ENCODE measurements around the gene LACTB.

LACTB gene

DNA sequence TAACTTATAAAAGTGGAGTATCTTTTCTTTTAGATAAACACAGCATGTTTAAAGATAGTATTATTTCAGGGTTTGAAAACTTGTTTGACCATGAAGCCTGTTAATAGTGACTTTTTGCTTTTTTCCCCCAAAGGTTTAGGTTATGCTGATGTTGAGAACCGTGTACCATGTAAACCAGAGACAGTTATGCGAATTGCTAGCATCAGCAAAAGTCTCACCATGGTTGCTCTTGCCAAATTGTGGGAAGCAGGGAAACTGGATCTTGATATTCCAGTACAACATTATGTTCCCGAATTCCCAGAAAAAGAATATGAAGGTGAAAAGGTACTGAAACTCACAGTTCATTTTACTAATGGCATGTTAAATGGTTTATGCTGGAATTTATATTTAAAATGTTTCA lies 5.1 kb downstream of the LACTB start:
- no peak for DNase-seq (ENCODE audit: low read depth in 2 of 2)

- DNase-seq (ENCODE audit: low read depth in 2 of 2), result no peak
Observed at GRCh38 chr15:63133786-63134185, 12.1 kb downstream of the LACTB start.

- DNase-seq (ENCODE audit: low read depth in 2 of 2), result no peak
Observed at GRCh38 chr15:63134245-63134985, 12.8 kb downstream of the LACTB start.

DNA sequence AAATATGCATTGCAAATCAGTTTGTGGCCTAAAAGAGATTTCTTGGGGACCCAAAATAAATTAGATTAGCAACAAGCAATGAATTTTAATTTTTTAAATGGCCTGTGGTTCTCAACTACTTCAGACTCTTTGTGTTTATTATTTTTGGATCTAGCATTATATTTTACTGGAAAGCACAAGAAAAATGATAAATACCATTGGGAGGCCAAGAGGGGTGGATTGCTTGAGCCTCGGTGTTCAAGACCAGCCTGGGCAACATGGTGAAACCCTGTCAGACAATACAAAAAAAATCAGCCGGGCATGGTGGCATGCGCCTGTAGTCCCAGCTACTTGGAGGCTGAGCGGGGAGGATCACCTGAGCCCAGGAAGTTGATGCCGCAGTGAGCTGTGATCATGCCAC lies 13.6 kb downstream of the LACTB start:
- no peak for DNase-seq (ENCODE audit: low read depth in 2 of 2)

DNA sequence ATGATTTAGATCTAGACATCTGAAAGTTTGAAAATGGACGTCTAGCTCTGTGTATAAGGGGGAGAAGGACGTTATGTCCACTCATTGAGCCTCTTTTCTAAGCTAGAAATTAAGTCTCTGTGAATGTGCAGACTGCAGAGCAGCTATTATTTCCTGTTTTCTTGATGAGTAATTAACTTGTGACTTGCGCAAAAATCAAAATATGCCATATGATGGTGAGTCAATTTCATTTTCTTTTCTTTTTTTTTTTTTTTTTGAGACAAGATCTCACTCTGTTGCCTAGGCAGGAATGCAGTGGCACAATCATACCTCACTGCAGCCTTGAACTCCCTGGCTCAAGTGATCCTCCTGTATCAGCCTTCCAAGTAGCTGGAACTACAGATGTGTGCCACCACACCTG lies 14.1 kb downstream of the LACTB start:
- no peak for DNase-seq (ENCODE audit: low read depth in 2 of 2)

DNA sequence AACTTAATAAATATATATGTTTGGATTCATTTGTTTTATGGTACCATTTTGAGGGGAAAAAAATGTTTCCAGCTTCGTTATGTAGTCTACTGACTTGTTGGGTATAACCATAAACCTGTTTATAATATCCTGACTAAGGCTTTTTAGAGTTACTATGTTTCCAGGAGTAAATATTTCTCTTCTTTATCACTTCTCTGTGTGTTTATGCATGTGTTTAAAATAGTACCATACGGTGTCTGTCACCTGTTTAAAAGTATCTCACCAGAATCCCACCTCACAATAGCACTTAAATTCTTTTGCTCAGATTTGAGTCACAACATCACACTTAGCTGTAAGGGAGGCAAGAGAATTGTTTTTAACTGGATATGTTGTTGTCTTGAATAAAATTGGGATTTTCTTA lies 15.1 kb downstream of the LACTB start:
- no peak for DNase-seq (ENCODE audit: low read depth in 2 of 2)

- no peak for DNase-seq (ENCODE audit: low read depth in 2 of 2)
Observed at GRCh38 chr15:63140936-63141335, 19.3 kb downstream of the LACTB start.

GRCh38 chr15:63145426-63145825 lies 23.8 kb downstream of the LACTB start:
- DNase-seq (ENCODE audit: low read depth in 2 of 2), result no peak

DNA sequence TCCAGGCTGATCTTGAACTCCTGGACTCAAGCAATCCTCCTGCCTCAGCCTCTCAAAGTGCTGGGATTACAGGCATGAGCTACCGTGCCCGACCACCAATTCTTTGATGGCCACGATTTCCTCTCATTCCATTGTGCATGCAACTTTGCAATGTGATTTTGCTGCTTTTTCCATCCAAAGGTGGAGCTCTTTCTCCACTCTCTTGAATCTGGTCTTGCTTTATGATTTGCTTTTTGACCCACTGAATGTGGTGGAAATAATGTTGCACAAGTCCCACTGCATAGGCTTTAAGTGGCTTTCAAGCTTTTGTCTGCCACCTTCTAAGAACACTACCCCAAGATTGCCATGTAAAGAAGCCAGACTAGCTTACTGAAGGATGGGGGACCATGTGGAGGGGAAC lies 25.0 kb downstream of the LACTB start:
- DNase-seq (ENCODE audit: low read depth in 2 of 2), result no peak

DNA sequence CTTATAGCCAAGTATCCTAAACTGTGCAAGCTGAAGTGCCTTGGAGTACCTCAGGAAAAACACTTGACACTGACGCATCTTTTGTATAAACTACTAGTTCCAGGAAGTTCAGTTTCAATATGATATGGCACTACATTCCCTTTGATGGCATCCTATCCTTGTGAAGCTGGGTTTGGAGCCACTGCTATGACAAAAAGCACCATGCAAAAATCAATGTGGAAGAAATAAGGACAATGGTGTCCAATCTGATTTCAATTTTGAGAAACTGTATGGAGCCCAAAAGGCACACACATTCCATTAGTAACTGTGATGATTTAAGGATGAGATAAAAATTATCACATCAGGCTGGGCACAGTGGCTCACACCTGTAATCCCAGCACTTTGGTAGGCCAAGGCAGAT lies 30.0 kb downstream of the LACTB start:
- DNase-seq (ENCODE audit: low read depth in 2 of 2), result no peak

GRCh38 chr15:63155486-63155885 lies 33.8 kb downstream of the LACTB start:
- no peak for DNase-seq (ENCODE audit: low read depth in 2 of 2)

GRCh38 chr15:63156086-63156710 lies 34.5 kb downstream of the LACTB start:
- no peak for DNase-seq (ENCODE audit: low read depth in 2 of 2)

DNA sequence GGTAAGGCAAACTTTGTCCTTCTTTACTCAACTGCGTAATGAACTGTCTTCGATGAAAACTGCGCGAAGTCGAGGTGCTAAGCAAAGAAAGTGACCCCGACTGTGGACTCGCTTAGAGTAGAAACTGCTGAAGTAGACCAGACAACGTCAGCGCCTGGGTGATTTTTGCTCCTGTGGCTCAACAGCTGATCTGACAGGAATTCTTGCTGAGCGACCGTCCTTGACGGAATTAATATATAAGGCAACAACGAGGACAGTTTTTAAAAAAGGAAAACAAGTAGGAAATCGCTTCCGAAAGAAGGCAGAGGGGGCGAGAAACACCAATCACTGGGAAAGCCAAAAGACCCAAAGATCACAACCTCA lies 35.1 kb downstream of the LACTB start:
- DNase-seq (ENCODE audit: low read depth in 2 of 2), result no peak

GRCh38 chr15:63157118-63157843 lies 35.6 kb downstream of the LACTB start, which contains the start of gene RPS27L:
Gene RPS27L (minus strand): TSS chr15:63157477. CDS start chr15:63157405, 72 bp downstream.
- peak; percentile 63 to 70 for DNase-seq (ENCODE audit: low read depth in 2 of 2)

GRCh38 chr15:63157891-63158431 lies 36.3 kb downstream of the LACTB start:
- no peak for DNase-seq (ENCODE audit: low read depth in 2 of 2)

GRCh38 chr15:63160638-63161037 lies 39.0 kb downstream of the LACTB start:
- DNase-seq (ENCODE audit: low read depth in 2 of 2), result no peak

DNA sequence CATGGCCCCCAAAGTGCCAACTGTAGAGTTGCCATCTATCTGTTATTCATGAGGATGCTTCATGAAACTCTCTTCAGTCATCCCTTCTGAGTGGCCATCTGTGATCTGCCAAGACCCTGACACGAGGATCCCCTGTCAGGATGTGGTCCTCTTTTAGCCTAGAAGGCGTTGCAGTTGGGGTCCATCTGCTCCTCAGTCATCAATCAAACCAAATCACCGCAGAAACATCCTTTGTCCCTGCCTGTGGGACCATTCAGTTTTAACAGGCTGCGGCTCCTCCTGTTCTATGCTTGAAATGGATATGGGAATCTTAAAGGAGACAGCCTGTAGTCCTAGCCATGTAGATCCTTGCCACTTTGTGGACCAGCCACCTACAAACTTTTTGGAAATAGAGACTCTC lies 41.6 kb downstream of the LACTB start:
- no peak for DNase-seq (ENCODE audit: low read depth in 2 of 2)

DNA sequence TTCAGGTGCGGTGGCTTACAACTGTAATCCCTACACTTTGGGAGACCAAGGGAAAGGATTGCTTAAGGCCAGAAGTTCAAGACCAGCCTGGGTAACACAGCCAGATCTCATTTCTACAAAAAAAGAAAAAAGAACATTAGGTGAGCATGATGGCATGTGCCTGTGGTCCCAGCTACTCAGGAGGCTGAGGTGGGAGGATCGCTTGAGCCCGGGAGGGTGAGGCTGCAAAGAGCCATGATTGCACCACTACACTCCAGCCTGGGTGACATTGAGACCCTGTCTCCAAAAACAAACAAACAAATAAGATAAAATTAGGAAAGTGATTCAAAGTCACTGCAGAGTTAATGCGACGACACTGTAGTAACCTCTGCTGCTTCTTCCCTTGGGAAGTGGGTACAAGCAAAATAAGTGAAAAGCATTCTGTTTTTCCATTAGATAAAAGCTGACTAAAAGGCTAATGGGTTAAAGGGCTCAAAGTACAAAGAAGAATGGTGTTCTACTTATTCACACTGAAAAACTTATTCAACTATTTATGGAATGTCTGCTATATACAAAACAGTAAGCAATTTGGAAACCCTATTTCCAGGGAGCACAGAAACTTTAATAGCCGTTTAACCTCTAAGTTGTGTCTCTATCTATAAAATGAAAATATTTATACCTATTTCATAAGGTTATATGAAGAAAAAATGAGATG lies 43.7 kb downstream of the LACTB start:
- DNase-seq (ENCODE audit: low read depth in 2 of 2), result no peak

DNA sequence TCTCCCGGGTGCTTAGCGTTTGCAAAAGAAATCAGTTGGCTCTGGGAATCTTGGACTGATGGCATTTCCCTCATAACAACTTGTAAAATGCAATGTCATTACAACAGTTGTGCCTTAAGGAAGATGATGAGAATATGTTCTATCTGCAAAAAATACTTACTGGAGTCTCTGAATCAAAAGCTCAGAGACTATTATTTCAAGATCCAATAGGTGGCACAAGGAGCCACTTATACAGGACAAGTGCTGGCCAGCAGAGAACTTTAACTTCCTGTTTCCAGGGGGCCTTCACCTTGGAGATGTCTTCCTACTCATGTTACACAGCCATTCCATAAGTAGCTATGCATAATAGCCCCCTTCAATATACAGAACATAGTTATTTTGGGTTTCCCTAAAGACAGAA lies 44.6 kb downstream of the LACTB start:
- no peak for DNase-seq (ENCODE audit: low read depth in 2 of 2)

DNA sequence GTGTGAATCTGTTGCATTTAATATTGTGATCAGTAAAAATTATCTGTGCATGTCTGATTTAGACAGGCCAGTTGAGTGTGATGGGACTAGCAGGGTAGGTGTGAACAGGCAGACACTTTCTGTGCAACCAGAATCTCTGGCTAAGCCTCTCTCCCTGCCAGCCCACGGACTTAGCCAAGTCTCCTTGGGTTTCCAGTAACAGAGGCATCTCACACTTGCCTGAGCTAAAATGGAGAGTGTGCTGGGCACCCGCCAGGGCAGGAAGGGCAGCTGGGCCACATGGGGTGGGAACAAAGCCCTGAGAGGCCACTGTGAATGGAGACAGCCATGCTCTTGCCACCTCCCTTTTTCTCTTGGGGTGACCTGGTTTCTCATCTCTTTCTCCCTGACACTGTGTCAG lies 48.1 kb downstream of the LACTB start:
- no peak for DNase-seq (ENCODE audit: low read depth in 2 of 2)

GRCh38 chr15:63172376-63172775 lies 50.7 kb downstream of the LACTB start:
- DNase-seq (ENCODE audit: low read depth in 2 of 2), result no peak

GRCh38 chr15:63172851-63173451 lies 51.3 kb downstream of the LACTB start:
- DNase-seq (ENCODE audit: low read depth in 2 of 2), result no peak
